RKO (cell line): Measurements from ENCODE around the gene TGFBR2.

Experiments used
- DNase-seq: peaks from one replicate; pipeline ENCODE4 v3.0.0-alpha.2; 2016; ENCODE audit warnings: low spot score

Gene TGFBR2

DNA sequence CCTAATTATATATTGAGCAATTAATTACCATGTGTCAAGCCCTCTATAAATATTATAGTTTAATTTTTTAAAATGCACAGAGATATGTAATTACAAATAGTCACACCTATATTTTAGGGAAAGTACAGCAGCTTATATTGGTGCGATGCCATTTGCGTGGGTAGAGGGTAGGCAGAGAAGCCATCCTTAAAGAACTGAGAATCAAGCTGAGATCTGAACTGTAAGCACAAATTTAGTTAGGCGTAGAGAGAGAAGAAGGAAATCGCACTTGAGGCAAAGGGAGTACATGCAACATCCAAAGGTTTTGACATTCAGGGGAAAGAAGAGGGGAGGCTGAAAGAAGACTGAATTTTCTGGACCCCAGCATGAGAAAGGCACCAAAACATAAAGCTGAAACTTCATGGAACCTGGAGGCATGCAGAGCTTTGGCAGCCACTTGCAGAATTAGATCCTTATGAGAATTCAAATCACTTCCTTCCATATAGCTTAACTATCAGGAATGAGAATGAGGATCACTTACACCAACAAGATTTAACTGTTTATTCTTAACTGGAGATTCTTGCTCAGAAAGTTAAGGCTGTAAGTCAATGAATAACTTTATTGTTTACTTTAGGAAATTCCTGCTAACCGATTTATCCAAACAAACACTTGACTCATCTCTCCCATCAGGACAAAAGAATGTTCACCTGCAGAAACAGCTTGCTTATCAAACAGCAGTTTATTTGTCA is 114.3 kb downstream of the TGFBR2 start:
- DNase-seq: no peak

DNA sequence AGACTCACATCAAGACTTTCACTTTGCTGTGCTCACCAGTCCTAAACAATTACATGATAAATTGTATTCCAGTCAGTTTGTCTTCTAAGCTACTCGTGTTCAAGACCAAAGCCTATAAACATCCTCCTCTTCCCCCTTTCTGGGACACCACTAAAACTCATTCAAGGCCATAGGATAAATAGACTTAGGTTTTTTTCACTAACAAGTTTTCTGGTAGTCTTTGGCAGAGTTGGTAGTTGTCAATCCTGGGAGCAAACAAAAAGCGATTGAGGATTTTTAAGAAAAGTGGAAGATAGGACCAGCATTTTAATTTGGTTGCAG is 114.9 kb downstream of the TGFBR2 start:
- no peak for DNase-seq

DNA sequence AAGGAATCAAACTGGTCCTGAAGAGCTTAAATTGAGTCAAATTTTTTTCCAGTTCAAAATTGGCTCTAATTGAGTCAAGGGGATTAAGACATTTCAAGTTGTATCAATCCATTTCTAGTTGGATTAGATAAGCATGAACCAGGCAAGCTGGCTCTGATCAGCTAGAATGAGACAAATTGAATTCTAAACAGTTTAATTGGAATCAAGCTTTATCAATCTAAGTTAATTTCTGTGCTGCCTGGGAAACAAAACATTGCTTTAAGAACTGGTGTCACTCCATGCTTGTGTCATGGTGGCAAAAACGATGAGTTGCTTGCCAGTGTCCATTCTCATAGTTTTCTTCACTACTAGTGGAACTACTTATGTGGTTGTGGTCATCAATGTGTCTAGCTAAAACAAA is 116.8 kb downstream of the TGFBR2 start:
- DNase-seq: no peak

DNA sequence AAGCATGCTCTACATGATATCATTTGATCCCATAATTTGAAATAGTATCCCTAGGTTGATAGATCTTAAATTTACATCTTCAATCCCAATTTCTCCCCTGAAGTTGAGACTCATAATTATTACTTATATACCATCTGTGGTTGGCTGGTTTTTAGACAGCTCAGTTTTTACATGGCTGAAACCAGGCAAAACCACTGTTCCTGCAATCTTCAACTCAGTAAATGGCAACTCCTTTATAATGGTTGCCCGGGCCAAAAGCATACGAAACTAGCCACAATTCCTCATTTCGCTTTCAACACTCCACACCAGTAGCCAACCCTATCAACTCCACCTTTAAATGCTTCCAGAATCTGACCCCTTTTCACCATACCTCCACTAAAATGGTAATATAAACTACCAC is 118.5 kb downstream of the TGFBR2 start:
- no peak for DNase-seq

DNA sequence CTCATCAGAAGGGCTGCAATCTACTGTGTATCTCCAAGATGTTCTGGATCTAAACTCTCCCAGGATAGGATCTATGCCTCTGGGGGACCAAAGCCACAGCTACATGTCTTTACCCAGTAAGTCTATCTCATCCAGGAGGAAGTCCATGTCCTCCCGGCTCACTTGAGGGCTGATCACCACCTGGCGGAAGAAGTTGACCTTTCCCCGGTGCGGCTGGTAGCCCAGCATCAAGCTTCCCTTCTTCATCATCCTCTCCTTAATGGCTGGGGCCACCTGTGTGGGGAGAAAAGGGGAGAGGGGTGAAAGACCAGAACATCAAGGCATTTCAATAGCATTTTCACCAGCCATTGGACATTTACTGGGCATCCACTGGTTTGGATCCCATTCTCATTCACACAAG is 121.7 kb downstream of the TGFBR2 start:
- DNase-seq: no peak

DNA sequence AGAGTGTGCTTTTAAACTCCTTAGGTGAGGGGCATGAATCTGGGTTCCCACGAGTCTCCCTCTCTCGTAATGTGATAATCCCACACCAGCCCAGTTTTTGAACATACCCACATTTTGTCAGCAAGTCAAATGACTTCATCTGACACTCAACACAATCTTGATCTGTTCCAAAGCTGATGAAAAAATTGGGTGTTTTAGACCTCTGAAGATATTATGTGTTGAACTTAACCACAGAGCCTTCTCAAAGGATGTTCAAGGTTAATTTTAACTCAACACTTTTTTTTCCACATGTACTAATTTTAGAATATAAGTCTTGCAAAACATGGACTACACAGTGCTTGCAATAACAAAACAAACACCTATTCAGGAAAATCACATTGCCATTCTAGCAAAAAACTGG is 123.1 kb downstream of the TGFBR2 start:
- no peak for DNase-seq

DNA sequence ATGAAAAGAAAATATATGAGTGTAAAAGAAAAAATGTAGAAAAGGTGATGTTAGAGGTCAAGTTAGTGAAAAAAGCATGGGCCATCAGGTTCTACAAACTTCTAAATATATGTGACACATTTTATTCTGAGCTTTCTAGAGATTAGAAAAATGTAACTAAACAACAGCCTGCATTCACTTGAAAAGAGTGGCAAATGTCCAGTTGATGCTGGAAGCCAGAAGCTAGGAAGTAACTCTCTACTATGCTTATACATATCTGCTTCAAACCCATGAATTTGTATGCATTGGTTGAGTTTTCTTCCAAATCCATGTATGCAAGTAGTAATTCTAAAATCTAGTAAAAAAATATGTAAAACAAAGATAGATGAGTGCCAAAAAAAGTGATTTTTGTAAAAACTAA is 123.5 kb downstream of the TGFBR2 start:
- no peak for DNase-seq

DNA sequence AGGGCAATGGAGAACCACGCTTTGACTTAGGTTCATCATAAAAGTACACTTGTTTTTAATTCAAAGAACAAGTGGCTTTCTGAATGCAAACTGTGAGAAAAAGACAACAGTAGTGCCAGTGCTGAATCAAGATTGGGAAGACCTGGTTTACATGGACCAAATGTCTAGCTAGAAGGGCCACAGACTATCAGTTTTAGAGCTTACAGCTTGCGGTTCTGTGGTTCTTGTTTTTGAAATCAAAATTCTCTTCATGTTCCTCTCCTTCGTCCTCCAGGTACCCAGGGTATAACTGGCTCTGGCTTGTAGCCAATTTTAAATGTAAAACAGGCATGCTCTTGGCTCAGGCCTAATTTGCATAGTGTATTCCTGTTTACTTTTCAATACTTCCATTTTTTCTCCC is 124.6 kb downstream of the TGFBR2 start:
- DNase-seq: no peak

DNA sequence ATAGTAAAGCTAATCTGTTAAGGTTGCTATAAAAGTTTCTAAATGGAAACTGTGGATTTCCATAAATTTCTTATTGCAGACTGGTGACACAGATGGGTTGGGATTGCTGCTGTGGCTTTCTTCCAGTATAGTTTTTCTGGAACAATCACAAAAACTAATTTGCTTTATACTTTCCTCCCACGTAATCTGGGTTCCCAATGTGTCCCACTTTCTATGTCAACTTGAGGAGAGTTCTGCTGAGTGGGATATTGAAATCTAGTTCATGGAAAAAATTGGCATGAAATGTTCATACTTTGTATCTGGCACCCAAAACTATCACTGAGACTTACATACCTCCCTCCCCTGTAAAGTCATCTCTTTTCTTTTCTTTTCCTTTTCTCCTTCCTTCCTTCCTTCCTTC is 126.8 kb downstream of the TGFBR2 start:
- DNase-seq: no peak

DNA sequence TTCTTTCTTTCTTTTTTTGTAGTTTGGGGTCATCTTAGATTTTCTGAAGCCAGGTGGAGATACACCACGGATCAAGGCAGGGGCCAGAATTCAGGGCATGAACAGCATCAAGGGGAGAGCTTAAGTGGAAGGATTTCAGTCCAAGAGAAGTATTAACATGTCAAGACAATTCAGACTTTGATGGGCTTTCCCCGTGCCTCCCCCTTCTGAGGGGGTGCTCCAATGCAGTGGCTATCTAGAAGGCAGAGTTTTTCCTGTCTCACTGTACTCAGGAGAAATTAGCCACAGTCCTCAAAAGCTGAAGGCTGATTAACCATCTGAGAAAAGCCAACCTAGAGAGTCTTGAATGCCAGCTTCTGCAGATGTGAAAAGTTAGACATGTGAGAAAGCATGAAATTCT is 127.3 kb downstream of the TGFBR2 start:
- no peak for DNase-seq

DNA sequence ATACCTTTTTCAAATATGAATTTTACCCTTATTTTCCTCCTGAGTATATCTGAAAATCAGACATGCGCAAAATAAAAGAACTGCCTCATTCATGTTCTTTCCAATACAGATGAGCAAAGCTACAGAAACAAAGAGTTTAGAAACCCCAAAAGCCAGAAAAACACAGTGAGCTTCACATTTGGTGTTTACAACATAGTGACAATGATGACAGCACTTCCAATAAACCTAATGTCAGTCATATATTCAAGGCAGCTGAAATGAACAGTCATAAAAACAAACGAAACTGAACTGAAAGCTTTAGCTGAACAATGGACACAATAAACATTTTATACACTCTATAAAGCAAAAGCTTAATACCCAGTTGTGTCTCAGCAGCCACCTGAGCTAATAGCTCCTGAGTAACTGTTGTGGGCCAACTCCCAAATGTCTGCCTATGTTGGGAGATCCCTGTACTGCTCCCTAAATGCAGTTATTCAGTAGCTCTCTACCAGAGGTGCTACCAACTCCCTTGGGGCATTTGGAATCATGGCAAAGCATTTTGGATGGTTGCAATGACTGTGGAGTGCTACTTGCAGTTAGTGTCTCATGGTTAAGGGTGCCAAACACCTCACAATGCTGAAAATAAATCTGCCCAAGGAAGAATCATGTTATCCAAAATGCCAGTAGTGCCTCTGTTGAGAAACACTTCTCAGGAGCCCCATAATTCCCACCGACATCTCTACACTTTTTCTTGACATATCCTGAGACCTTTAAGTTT is 131.5 kb downstream of the TGFBR2 start:
- no peak for DNase-seq

DNA sequence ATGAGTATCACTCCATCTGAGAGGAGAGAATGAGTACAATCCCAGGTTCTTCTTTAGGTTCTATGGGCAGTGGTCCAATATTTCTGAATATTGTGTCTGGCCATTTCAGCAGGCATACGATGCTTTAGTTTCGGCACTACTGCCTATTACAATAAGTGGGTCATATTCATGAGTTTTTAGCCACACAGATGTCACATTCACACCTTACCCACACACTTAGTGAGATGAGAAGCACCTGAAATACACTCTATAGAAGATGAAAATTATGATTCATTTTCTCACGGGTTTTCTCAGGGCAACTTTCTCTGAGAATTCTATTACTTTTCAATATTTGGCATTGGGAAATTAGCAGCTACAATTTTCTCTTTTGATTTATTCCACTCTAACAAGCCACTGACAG is 132.2 kb downstream of the TGFBR2 start:
- no peak for DNase-seq

DNA sequence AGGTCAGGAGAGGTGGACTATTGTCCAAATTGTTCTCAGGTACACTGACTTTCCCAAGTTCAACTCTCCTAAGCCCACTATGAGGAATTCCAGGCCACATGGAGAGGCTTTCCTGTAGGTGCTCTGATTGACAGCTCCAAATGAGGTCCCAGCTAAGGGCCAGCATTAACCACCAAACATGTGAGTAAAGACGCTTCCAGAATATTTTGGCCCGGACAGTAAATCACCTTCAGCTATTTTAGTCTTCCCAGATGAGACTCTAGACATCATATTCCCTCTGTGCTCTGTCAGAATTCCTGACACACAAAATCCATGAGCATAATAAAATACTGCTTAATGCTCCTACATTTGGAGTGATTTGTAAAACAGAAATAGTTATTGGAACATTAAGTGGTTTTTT is 135.5 kb downstream of the TGFBR2 start:
- DNase-seq: no peak

DNA sequence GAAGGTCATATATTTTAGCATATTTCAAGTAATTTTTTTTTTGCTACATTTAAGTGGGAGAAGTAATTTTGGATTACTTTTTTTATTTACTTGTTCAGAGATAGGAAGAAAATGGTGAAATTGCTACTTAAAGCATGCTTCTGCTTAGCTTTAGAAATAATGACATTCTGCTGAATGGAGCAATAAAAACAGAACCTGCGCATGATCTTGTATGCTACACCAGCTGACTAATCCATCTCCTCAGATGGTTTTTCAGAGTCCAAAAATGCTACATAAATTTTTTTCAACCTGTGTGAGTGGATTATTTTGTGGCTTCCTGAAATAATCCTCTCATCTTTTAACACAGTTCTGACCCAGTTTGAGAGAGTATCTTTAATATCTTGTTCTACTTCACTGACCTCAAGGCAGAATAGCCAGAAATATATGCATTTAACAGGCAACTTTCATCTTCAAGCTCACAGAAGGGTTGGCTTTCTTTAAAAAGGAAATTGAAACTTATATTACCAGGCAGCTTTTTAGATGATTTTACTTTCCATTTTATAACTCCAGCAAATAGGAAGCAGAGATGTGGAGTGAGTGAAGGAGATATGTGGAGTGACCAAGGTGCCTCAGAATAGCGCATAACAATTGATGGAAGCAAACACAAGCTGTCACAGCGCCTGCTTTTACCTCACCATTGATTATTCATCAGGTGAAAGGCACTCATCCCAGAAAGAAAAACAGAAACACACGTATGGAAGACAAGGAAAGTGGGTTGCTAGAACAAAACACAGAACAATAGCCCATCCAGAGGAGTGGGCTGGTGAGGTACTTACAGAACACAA is 136.6 kb downstream of the TGFBR2 start:
- no peak for DNase-seq
